Measurements from ENCODE around the gene DIAPH1.

The DIAPH1 gene

GRCh38 chr5:141609044-141609443, 9.8 kb downstream of the DIAPH1 start:
- no peak for DNase-seq

- no peak for DNase-seq
These were observed 10.2 kb downstream of the DIAPH1 start for GRCh38 chr5:141608557-141608956.

- DNase-seq, result no peak
These were observed 10.8 kb downstream of the DIAPH1 start for GRCh38 chr5:141608046-141608445.

GRCh38 chr5:141605523-141606277, 13.1 kb downstream of the DIAPH1 start:
- peak; percentile 91 for DNase-seq

- DNase-seq, result peak; percentile 56
These were observed 14.7 kb downstream of the DIAPH1 start for GRCh38 chr5:141603923-141604717.

- DNase-seq, result no peak
These were observed 16.2 kb downstream of the DIAPH1 start for GRCh38 chr5:141602606-141603005.

- DNase-seq, result peak; percentile 36
These were observed 20.1 kb downstream of the DIAPH1 start for GRCh38 chr5:141598391-141599345.

- DNase-seq, result no peak
These were observed 21.0 kb downstream of the DIAPH1 start for GRCh38 chr5:141597814-141598213.

- no peak for DNase-seq
These were observed 21.4 kb downstream of the DIAPH1 start for GRCh38 chr5:141597394-141597793.

GRCh38 chr5:141596867-141597266, 21.9 kb downstream of the DIAPH1 start:
- no peak for DNase-seq

- no peak for DNase-seq
These were observed 28.7 kb downstream of the DIAPH1 start for GRCh38 chr5:141590127-141590526.

- DNase-seq, result no peak
These were observed 32.6 kb downstream of the DIAPH1 start for GRCh38 chr5:141586246-141586645.

- no peak for DNase-seq
These were observed 33.2 kb downstream of the DIAPH1 start for GRCh38 chr5:141585594-141585993.

- no peak for DNase-seq
These were observed 44.7 kb downstream of the DIAPH1 start for GRCh38 chr5:141574122-141574510.

GRCh38 chr5:141573489-141574121, 45.2 kb downstream of the DIAPH1 start:
- no peak for DNase-seq

GRCh38 chr5:141570655-141571054, 48.1 kb downstream of the DIAPH1 start:
- no peak for DNase-seq

GRCh38 chr5:141567513-141568117, 51.2 kb downstream of the DIAPH1 start:
- peak; percentile 48 for DNase-seq

- no peak for DNase-seq
These were observed 52.8 kb downstream of the DIAPH1 start for GRCh38 chr5:141565826-141566570.

GRCh38 chr5:141564216-141564692, 54.5 kb downstream of the DIAPH1 start:
- peak; percentile 95 for DNase-seq

GRCh38 chr5:141560725-141561483, 57.9 kb downstream of the DIAPH1 start:
- DNase-seq, result no peak

All from CD4-positive, alpha-beta T cell treated with Interleukin-17A for 1 hour (primary cell).